Bone marrow (tissue), 2 donors: ENCODE measurements around the gene TNNI3.
A peak's percentile ranks its signal among the peaks of the same experiment; 100 is the strongest.

Experiments used
- DNase-seq, 2 donors: peaks; one replicate each; lab custom pipeline; 2025; lab: John Stamatoyannopoulos, UW

Gene TNNI3

GRCh38 chr19:55146705-55147273 is 10.7 kb downstream of the TNNI3 start:
- DNase-seq, result no peak

GRCh38 chr19:55146078-55146704 is 11.3 kb downstream of the TNNI3 start:
- DNase-seq, result no peak

GRCh38 chr19:55145232-55145631 is 12.3 kb downstream of the TNNI3 start:
- DNase-seq, result no peak

- DNase-seq, result no peak
Observed at GRCh38 chr19:55141696-55142095, 15.8 kb downstream of the TNNI3 start.

- DNase-seq, result no peak
Observed at GRCh38 chr19:55137915-55138314, 19.6 kb downstream of the TNNI3 start.

- DNase-seq, result no peak
Observed at GRCh38 chr19:55136399-55137102, 21.0 kb downstream of the TNNI3 start.

GRCh38 chr19:55134736-55135135 is 22.8 kb downstream of the TNNI3 start:
- DNase-seq, result no peak

GRCh38 chr19:55133639-55134444 is 23.7 kb downstream of the TNNI3 start:
- DNase-seq, result no peak

GRCh38 chr19:55132453-55133129 is 24.9 kb downstream of the TNNI3 start:
- DNase-seq, result no peak

- DNase-seq, result no peak
Observed at GRCh38 chr19:55131421-55131820, 26.1 kb downstream of the TNNI3 start.

GRCh38 chr19:55119053-55119452 is 38.5 kb downstream of the TNNI3 start:
- DNase-seq, result no peak

GRCh38 chr19:55118401-55118991 is 39.0 kb downstream of the TNNI3 start:
- no peak for DNase-seq

- DNase-seq, result peak; percentile 68 to 96
Observed at GRCh38 chr19:55117663-55118391, 39.7 kb downstream of the TNNI3 start.

- no peak for DNase-seq
Observed at GRCh38 chr19:55116859-55117662, 40.5 kb downstream of the TNNI3 start, which contains the start of gene PPP1R12C. PPP1R12C (minus strand) TSS chr19:55117637; CDS start chr19:55117543, 94 bp downstream.

- DNase-seq, result peak; percentile 27 to 36
Observed at GRCh38 chr19:55116232-55116858, 41.2 kb downstream of the TNNI3 start.

GRCh38 chr19:55115446-55116065 is 42.0 kb downstream of the TNNI3 start:
- DNase-seq, result no peak

GRCh38 chr19:55114566-55115145 is 42.9 kb downstream of the TNNI3 start:
- DNase-seq, result no peak

GRCh38 chr19:55113570-55114039 is 43.9 kb downstream of the TNNI3 start:
- no peak for DNase-seq
